ENCODE results near the gene AMOTL1. TPM values are rescaled to one million over a fixed set of nuclear protein-coding genes. Genes with fewer than 3 reads are reported as not detected.

The AMOTL1 gene
- total and polyA plus RNA-seq, 2 of the 8 experiments (the other 6 are each of a cell fraction or from before 2014, with no cell fraction given), result 9.0 to 27.6 TPM

GRCh38 chr11:94825481-94825880 lies 57.3 kb downstream of the AMOTL1 start:
- no peak overlapping the region for H4K91ac ChIP-seq (replicated peaks; ENCODE audit: insufficient read length, low read length)
- no peak overlapping the region for H3K27ac ChIP-seq (ENCODE audit: low read depth, low read length)
- H2AFZ ChIP-seq (ENCODE audit: low read length), result no peak overlapping the region
- H3K79me2 ChIP-seq (ENCODE audit: control insufficient read depth in 1 of 2, insufficient read depth in 2 of 2, low read length in 2 of 2), result no peaks in the 10 kb centered on the region
- no peak overlapping the region for H2BK20ac ChIP-seq (ENCODE audit: low read length)
- no peak overlapping the region for H3K4me2 ChIP-seq (ENCODE audit: insufficient read depth in 1 of 2, low read depth in 2 of 2, low read length in 2 of 2)
- H4K8ac ChIP-seq (ENCODE audit: extremely low read depth, insufficient read depth, low read length), result no peak overlapping the region
- no peak overlapping the region for H3K14ac ChIP-seq (ENCODE audit: insufficient read length)
- no peak overlapping the region for H2BK12ac ChIP-seq (ENCODE audit: low read depth, low read length)
- H2BK120ac ChIP-seq (replicated peaks; ENCODE audit: low read depth, low read length), result no peak overlapping the region
- no peak overlapping the region for H3K9ac ChIP-seq (replicated peaks in 1 of 4; ENCODE audit: extremely low read depth in 1 of 4, low read depth in 3 of 4, low read length in 3 of 4)
- H3K18ac ChIP-seq (ENCODE audit: extremely low read depth, low read length), result no peak overlapping the region
- H2BK5ac ChIP-seq (ENCODE audit: low read depth, low read length), result no peak overlapping the region
- no peak overlapping the region for H4K5ac ChIP-seq (ENCODE audit: insufficient read length, low read depth, low read length)
- H3K27me3 ChIP-seq (replicated peaks in 1 of 4; ENCODE audit: control insufficient read depth in 3 of 4, extremely low read depth in 1 of 4, insufficient read depth in 3 of 4, low read length in 3 of 4), result no peaks in the 10 kb centered on the region
- no peaks in the 10 kb centered on the region for H3K9me3 ChIP-seq (ENCODE audit: insufficient read depth in 2 of 2, low read depth in 1 of 2, low read length in 1 of 2)
- H3K4me1 ChIP-seq (replicated peaks in 1 of 4; ENCODE audit: control insufficient read depth in 3 of 4, insufficient read depth in 4 of 4, low read length in 3 of 4), result peaks cover 0 to 5% (median 0%) of the 10 kb centered on the region in 4 experiments; a peak in 2 of 7 replicates
- no peak overlapping the region for H3K4ac ChIP-seq (replicated peaks; ENCODE audit: insufficient read length, low read depth, low read length)
- CTCF ChIA-PET (ENCODE audit: partially characterized antibody), result interaction anchor here (0.7 to 1.2 kb wide), 3 partner anchors 9 to 225 kb away, joined by 3 to 4 read pairs (median 3); no protein-coding TSS in a partner anchor
- H3K36me3 ChIP-seq (ENCODE audit: control insufficient read depth in 2 of 4, insufficient read depth in 4 of 4, low read length in 3 of 4), result peaks cover 3 to 27% (median 7%) of the 10 kb centered on the region in 4 experiments; a peak in 6 of 8 replicates
- DNase-seq (ENCODE audit: low read depth in 1 of 2, low spot score in 2 of 2) (no peak), FAIRE-seq (no peak)
- POLR2A ChIA-PET (ENCODE audit: partially characterized antibody), result no interaction called here
- H3K56ac ChIP-seq (replicated peaks; ENCODE audit: insufficient read length, low read depth, low read length), result no peak overlapping the region
- H2BK15ac ChIP-seq (ENCODE audit: low read length), result no peak overlapping the region
- WGBS, 2 experiments (ENCODE audit: extremely low coverage in 1 of 2, insufficient coverage in 1 of 2, insufficient read length in 1 of 2, insufficient replicate concordance in 2 of 2, low coverage in 1 of 2, low lambda C conversion rate in 2 of 2, missing lambda C conversion rate in 1 of 2), result 88% methylated on average over 1 of the region's 1 CpG; no CpG with 5 or more reads in 1 of the 2 experiments
- no peak overlapping the region for H3K23ac ChIP-seq (ENCODE audit: insufficient read length)
- H3K4me3 ChIP-seq (ENCODE audit: extremely low read depth in 1 of 4, insufficient read depth in 2 of 4, low read depth in 3 of 4, low read length in 4 of 4), result no peak overlapping the region
- H3K79me1 ChIP-seq (ENCODE audit: low read depth, low read length), result no peaks in the 10 kb centered on the region
- H2AK5ac ChIP-seq (ENCODE audit: low read depth, low read length), result no peak overlapping the region
- no peaks in the 10 kb centered on the region for H3K23me2 ChIP-seq (ENCODE audit: low read depth, low read length)
- no peaks in the 10 kb centered on the region for H4K20me1 ChIP-seq (replicated peaks in 1 of 2; ENCODE audit: control insufficient read depth in 1 of 2, insufficient read depth in 2 of 2, low read length in 2 of 2)
- no peak for TF ChIP-seq CTCF (IDR thresholded peaks at IDR 0.05; ENCODE audit: control extremely low read depth in 1 of 3, insufficient read depth in 1 of 3, low read depth in 1 of 3, low read length in 3 of 3)
